NCI-H2081 (cell line): ENCODE data around the gene FILIP1L.
"Not testable (repeated sequence)": the region's sequence is repeated elsewhere in the genome, so short reads cannot be mapped to it uniquely, and the experiment has no call there.

Experiments
- DNase-seq, 2 experiments: peaks; one replicate each; lab custom pipeline; 2025; lab: John Stamatoyannopoulos, UW

Gene FILIP1L

GRCh38 chr3:99842826-99843589 is 271.3 kb downstream of the FILIP1L start:
- peak; percentile 64 to 68 for DNase-seq

GRCh38 chr3:99841949-99842348 is 272.4 kb downstream of the FILIP1L start:
- DNase-seq: not testable (repeated sequence)

DNA sequence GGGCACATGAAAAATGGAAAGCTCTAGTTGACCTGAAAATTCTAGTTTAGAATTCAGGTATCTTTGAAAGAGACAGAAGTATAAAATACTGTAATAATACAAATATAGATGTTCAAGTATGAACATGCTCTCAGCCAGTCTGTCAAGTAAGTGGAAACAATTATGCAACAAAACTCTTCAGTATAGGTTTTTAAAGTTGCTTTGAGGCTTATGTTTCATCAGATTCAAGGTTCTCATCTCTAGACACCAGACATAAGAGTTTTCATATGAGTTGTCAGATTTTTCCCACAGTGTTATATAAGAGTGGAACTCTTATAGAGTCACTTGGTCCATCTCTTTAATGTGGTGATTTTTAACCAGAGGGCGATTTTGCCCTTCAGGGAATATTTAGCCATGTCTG is 274.7 kb downstream of the FILIP1L start:
- DNase-seq: no peak

GRCh38 chr3:99838755-99839154 is 275.5 kb downstream of the FILIP1L start:
- DNase-seq: no peak

- no peak for DNase-seq
Observed at GRCh38 chr3:99837715-99838114, 276.6 kb downstream of the FILIP1L start.

DNA sequence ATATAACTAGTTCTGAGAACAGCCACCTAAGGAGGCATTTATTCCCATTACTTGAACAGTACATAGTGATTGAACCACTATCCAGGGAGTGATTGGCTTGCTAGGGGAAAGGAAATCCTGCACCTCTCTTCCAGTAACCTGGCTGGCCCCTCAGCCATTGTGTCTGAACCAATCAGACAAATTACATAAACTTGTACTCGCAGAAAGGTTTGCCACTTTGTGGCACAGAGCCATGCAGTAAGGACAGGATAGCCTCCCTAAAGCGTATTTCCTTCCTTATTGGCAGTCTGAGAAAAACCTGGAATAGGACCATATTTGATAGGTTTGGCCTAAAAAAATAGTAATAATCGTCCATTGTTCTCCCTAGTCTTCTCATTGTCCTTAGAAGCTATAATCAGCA is 277.6 kb downstream of the FILIP1L start:
- no peak for DNase-seq

- no peak for DNase-seq
Observed at GRCh38 chr3:99834211-99834957, 279.9 kb downstream of the FILIP1L start.

DNA sequence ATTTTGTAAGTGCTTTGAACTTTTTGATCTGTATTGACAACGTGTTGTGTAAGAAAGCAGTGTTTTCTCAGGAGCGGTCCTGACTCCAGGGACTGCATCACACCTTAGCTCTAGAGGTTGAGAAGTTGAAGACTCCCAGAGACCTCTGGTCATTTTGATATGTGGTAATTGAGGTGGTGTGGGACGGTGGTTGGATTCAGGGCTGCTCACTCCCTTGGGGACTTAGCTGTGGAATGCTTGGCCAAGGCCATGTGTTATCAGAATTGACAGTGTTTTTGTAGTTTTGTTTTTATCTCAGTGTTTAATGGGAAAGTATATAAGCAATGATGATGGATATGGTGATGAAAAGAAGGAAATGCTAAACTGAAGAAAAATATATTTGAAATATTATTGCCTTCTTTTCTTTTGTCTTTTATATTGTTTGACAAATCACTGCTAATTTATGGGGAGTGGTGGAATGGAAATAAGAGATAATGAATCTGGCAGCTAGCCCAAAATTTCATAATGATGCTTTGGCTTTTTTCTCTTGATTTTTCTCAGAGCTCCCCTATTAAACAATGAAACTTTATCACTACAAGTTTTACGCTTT is 280.6 kb downstream of the FILIP1L start:
- DNase-seq: no peak

- DNase-seq: no peak
Observed at GRCh38 chr3:99829844-99830243, 284.5 kb downstream of the FILIP1L start.

- no peak for DNase-seq
Observed at GRCh38 chr3:99825004-99825640, 289.2 kb downstream of the FILIP1L start.

- no peak for DNase-seq
Observed at GRCh38 chr3:99823723-99824711, 290.3 kb downstream of the FILIP1L start.

DNA sequence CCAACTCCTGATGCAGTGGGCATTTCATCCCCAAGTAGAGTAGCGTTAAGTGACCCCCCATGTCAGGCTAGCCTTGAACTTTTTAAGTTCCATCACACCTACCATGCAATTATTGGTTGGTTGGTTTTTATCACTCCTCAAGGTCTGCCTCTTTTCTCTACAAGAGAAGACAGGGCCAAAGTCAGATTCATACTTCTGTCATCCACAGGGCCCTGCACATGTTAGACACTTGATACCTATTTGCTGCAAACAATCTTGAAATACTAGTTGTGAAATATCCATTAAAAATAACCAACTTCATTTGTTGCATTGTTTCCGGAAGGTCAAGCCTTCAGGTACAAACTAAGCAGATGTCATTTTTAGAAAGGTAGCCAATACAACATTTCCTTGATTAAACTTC is 295.5 kb downstream of the FILIP1L start:
- DNase-seq: no peak

DNA sequence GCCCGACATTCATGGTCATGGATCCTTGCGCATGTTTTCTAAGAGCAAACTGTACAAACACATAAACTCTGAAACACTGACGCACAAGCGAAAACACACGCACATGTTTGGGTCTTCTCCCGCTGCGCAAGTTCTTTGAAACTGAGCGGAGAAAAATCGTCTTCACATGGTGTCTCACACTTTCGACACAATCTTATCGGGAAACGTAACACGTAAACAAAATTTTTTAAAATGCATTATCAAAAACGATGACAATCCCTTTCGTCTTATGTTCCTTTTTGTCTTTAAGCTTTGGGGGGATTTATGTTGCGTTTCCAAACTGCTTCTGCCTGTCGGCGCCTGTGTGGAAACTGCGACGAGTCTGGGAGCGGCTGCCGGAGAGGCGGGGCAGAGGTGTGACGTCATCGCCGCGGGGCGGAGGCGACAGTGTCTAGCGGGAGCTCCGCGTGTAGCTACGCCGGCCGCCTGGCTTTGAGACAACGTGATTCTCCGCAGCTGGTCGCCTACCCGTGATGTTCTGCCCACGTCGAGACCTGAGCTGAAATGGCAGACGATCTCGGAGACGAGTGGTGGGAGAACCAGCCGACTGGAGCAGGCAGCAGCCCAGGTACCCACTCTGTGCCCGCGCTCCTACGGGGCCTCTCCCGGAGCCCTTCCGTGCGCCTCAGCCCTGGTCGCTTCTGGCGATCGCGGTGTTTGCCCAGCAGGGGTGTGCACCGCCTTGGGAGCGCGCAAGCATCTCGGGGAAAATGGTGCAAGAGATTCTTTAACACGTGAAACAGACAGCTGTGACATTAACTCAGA is 296.7 kb downstream of the FILIP1L start, which contains the start of gene CMSS1:
CMSS1 (plus strand) TSS at position 426 of the 804 bp plus-strand sequence.
- peak; percentile 90 to 93 for DNase-seq

- peak in 1 of 2 experiments; percentile 60 for DNase-seq
Observed at GRCh38 chr3:99817047-99817436, 297.3 kb downstream of the FILIP1L start.

DNA sequence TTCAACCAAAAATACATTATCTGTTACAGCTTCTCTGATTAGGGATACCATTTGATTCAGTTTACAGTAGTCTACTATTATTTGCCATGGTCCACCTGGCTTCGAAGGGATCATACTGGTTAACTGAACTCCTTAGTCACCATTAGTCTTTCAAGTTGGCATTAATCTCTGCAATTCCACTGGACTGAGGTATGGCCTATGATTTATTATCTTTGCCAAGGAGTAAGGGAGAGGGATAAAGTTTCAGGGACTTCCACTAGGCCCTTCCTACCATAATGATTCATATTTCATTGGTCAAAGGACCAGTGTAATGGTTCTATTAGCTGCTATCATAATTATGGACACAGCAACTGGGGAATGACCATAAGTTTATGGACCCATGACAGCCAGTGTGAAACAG is 303.9 kb downstream of the FILIP1L start:
- DNase-seq: no peak

DNA sequence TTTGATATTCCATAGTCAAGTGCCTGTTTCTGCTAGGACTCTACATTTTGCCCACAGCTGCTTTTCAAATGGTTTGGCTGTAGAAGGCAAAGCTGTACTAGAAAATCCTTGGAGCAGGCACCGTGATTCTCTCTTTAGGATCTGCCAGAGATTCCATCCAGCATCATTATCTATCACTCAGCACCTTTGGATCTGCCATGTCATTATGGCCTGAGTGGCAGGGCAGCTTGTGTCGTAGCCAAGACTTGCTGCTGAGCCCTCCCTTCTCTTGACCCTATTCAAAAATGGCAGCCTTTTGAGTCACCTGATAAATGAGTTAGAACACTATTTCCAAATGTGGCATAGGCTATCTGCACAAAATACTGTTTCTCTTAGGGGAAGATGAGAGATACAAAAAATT is 304.7 kb downstream of the FILIP1L start:
- DNase-seq: no peak

DNA sequence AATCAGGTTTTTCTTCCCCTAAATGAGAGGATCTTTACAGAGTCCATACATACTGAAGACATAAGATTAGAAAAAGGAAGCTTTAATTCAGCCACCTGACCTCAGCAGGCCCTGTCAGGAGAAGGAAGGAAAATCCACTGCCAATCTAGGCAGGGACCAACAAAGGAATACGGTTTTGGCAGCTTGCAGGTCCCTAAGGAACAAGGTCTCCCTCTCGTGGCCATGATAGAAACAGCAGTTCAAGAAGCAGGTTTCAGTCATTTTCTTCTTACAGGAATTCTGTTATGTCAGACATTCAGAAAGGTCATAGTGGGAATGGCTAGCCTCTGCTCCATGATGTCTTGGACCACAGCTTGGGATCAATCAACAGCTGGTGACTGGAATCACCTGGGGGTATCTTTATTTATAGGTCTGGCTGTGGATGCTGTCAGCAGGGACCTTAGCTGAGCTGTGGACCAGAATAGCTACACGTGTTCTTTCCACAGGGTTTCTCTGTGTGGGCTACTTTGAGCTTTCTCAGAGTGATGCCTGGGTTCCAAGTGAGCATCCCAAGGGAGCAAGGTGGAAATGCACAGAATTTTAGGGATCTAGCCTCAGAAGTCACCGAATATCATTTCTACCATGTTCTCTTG is 306.0 kb downstream of the FILIP1L start:
- DNase-seq: peak; percentile 52 to 68

- no peak for DNase-seq
Observed at GRCh38 chr3:99805160-99805559, 309.1 kb downstream of the FILIP1L start.

DNA sequence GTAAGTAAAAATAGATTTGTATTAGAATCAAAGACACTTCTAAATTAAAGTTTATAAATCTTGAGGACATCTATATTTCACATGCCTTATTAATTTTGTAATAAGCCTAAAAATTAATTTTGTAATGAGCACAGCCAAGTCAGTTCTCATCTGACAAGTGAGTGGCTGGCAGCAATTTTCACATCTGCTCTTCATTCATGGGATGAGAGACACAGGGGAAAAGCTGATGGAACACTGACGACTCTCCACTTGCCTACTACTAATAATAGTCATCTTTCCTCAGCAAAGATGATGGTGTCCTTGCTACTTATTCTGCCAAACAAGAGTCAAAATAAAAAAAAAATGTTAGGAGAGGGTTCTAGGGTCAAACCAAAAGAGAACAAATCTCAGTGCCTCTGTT is 311.0 kb downstream of the FILIP1L start:
- no peak for DNase-seq

GRCh38 chr3:99799422-99799821 is 314.9 kb downstream of the FILIP1L start:
- DNase-seq: no peak
